Muscle of arm (tissue), 12 donors: ENCODE data around the gene SUV39H1. TPM values are rescaled to one million over a fixed set of nuclear protein-coding genes. Genes with fewer than 3 reads are reported as not detected.

Experiments
- DNase-seq: peaks from one replicate; pipeline ENCODE4 v3.0.0-alpha.2; 2013
- polyA plus RNA-seq, 12 donors: library from polyadenylated mRNA; unstranded; fragments of 120-200 nt; gene quantifications; one replicate each; pipeline ENCODE4 v1.2.1, GENCODE V29; 2013; ENCODE audit not compliant: insufficient read length in 12 of 12

Gene SUV39H1
- polyA plus RNA-seq, 12 donors: 3.0 to 21.7 (median 3.9) TPM; not detected in 1

GRCh38 chrX:48711929-48712505 lies 15.5 kb downstream of the SUV39H1 start:
- no peak for DNase-seq

- DNase-seq: no peak
These were observed 17.3 kb downstream of the SUV39H1 start for GRCh38 chrX:48713847-48714246.

DNA sequence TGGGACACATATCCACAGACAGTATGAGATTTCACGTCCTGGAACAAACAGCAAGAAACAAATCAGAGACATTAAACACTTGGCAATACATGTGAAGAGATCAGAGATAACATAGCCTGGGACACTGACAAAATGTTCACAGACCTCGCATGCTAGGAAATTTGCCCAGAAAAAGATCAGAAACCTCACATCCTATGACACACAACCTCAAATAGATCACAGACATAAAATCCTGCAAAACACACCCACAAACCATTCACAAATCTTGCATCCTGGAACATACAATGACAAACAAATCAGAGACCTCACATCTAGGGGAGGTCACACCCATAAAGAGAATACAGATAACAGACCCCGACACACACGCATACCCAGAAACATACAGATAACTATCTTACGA lies 18.0 kb downstream of the SUV39H1 start:
- no peak for DNase-seq

GRCh38 chrX:48715072-48715471 lies 18.5 kb downstream of the SUV39H1 start:
- DNase-seq: peak; percentile 10

GRCh38 chrX:48715876-48716502 lies 19.5 kb downstream of the SUV39H1 start:
- DNase-seq: no peak

DNA sequence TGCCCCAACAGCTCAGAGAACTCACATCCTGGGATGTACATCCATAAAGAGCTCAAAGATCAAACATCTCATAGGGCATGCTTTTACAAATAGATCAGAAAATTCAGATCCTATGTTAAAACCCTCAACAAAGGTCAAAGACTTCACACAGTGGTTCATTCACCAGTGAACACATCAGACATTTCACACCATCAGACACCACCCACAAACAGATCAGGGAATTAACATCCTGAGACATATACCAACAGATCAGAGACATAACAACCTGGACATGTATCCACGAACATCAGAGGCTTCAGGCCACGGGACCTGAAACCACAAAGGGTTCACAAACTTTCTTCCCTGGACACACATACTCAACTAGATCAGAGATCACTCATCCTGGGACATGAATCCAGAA lies 23.4 kb downstream of the SUV39H1 start:
- no peak for DNase-seq

- no peak for DNase-seq
These were observed 24.2 kb downstream of the SUV39H1 start for GRCh38 chrX:48720577-48721250.

GRCh38 chrX:48721916-48722315 lies 25.4 kb downstream of the SUV39H1 start:
- DNase-seq: no peak

GRCh38 chrX:48726596-48726995 lies 30.1 kb downstream of the SUV39H1 start:
- no peak for DNase-seq

- no peak for DNase-seq
These were observed 32.1 kb downstream of the SUV39H1 start for GRCh38 chrX:48728653-48729052.

- DNase-seq: no peak
These were observed 39.8 kb downstream of the SUV39H1 start for GRCh38 chrX:48736303-48736702.

DNA sequence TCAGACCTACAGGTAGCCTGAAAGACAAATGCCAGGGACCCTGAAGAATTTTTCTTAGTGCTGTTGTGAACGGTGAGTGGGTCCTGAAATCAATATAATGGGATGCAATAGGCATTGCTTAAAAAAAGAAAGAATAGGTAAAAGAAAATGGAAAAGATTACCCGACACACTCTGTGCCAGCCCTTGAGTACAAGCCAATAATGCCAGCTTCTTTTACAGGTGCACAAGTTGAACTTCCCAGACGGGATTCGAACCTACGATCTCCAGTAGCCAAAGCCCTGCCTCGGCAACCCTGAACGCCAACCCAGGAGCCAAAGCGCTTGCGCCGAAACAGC lies 40.3 kb downstream of the SUV39H1 start:
- no peak for DNase-seq

GRCh38 chrX:48737213-48737938 lies 40.8 kb downstream of the SUV39H1 start:
- DNase-seq: peak; percentile 93

DNA sequence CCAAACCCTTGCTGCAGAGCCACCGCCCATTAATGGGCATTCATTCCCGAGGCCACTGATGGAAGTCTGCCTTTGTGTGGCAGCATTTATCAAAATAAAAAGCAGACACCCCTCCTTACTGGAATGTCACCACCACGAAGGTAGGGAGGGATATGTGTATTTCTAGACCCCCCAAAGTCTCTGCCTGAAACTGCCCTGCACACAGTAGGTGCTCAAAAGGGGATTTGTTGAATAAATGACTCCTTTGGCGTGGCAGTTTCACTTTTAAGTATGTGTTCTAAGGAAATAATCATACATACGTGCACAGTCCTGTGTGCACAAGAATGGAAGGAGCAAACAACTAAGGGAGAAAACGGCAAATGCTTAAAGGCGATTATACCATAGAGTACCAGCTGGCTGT lies 41.4 kb downstream of the SUV39H1 start:
- DNase-seq: no peak

- no peak for DNase-seq
These were observed 45.3 kb downstream of the SUV39H1 start for GRCh38 chrX:48741834-48742233.

GRCh38 chrX:48745222-48745621 lies 48.7 kb downstream of the SUV39H1 start:
- DNase-seq: no peak

GRCh38 chrX:48747415-48748016 lies 51.0 kb downstream of the SUV39H1 start:
- no peak for DNase-seq

DNA sequence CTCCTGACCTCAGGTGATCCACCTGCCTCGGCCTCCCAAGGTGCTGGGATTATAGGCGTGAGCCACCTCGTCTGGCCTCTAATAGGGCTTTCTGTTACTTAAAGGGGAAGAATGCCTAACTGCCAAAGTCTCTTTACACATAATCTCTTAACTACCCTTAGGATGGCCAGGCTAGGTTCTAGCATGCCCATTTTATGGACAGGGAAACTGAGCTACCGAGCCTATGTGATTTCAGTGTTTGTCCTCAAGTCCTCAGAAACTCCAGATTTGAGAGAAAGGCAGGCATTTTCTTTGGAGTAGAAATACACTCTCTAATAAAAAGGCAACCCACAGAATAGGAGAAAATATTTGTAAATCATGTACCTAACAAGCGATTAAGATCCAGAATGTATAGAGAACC lies 52.6 kb downstream of the SUV39H1 start:
- no peak for DNase-seq

- DNase-seq: no peak
These were observed 54.8 kb downstream of the SUV39H1 start for GRCh38 chrX:48751343-48751742.

DNA sequence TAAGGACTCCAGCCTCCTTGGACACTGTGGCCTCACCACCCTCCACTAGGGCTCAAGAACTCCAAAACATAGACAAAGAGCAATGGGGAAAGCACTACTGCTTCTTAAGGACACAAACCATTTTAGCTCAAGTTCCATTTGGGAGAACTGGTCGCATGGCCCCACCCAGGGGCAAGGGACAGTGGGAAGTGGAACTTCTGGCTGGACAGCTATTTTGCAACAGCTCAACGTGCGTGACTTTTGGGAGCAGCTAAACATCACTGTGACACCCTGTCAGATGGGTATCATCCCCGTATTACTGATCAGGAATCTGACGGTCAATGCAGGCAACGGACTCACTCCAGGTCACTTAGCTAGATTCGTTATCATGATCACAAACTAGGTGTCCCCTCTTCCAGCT lies 56.0 kb downstream of the SUV39H1 start:
- no peak for DNase-seq

GRCh38 chrX:48753708-48754228 lies 57.2 kb downstream of the SUV39H1 start:
- no peak for DNase-seq

- DNase-seq: no peak
These were observed 57.7 kb downstream of the SUV39H1 start for GRCh38 chrX:48754238-48754637.
